ENCODE results near the gene TMEM129.

The TMEM129 gene

DNA sequence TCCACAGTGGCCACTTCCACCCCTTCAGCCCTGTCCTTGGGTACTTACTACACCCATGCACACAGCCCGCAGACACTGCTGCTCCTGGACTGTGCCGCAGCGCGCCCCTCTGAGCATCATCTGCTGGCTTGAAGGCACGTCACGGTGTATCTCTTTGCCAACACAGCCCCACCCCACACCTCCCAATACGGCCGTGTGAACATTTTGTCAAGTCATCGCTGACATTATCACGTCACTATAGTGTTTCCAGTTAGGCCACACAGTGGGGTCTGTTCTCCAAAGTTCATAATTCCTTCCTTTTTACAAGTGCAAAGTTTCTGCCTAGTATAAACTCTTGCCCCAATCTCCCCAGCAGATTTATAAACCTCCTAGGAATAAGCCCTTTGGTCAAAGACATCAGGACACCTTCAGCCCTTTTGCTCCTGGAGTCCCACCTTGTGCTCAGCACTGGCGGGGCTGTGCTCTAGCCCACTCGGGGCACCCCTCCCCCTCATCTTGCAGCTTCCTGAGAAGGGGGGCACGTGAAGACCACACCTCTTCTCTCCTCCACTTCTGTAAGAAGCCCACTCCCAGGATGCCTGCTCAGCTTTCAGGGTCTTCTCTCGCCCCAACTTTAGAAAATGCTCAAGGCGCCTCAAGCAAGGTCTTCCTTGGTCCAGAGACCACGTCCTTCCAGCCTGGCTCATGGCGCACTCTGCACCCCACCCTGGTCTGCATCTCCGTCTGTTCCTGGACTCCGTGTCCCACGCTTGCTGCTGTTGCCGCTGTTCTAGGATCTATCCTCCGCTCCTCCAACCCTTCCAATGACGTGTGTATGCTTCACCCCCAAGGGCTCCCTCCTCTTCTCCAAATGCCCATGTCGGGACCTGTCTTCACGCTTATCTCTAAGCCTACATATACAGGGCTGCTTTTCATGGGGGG is 44.3 kb downstream of the TMEM129 start:
- no peak overlapping the region for H3K4me2 ChIP-seq (ENCODE audit: low read length)
- TF ChIP-seq, protein P1, sequence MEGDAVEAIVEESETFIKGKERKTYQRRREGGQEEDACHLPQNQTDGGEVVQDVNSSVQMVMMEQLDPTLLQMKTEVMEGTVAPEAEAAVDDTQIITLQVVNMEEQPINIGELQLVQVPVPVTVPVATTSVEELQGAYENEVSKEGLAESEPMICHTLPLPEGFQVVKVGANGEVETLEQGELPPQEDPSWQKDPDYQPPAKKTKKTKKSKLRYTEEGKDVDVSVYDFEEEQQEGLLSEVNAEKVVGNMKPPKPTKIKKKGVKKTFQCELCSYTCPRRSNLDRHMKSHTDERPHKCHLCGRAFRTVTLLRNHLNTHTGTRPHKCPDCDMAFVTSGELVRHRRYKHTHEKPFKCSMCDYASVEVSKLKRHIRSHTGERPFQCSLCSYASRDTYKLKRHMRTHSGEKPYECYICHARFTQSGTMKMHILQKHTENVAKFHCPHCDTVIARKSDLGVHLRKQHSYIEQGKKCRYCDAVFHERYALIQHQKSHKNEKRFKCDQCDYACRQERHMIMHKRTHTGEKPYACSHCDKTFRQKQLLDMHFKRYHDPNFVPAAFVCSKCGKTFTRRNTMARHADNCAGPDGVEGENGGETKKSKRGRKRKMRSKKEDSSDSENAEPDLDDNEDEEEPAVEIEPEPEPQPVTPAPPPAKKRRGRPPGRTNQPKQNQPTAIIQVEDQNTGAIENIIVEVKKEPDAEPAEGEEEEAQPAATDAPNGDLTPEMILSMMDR (IDR thresholded peaks at IDR 0.05; ENCODE audit: low read depth, low read length, poor library complexity, severe bottlenecking): no peak
- no peak for TF ChIP-seq EZH2phosphoT487 (IDR thresholded peaks at IDR 0.05; ENCODE audit: borderline replicate concordance, low read length)

DNA sequence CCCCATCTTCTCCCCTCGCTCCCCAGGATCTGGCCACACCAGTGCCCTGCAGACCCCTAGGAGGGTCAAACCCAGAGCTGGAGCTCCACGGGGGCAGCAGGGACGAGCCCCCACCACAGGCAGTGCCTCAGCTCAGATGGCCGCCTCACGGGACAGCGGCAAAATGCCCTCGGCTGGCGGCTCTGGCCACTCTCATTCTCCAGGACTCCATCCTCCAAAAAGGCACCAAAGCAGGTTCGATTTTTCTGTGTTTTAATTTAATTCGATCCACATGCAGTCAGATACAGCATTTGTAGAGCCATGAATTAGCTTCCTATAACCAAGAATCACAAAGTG is 45.4 kb downstream of the TMEM129 start:
- no peaks in the 10 kb centered on the region for H3K9me2 ChIP-seq (replicated peaks; ENCODE audit: control insufficient read depth, low read length)
- H3F3A ChIP-seq (ENCODE audit: control insufficient read depth, insufficient read depth): no peaks in the 10 kb centered on the region
- H3K79me2 ChIP-seq (ENCODE audit: control insufficient read depth, low read length): no peaks in the 10 kb centered on the region
- H3K4me3 ChIP-seq (ENCODE audit: low read length): no peak overlapping the region
- TF ChIP-seq, protein P1 (IDR thresholded peaks at IDR 0.05; ENCODE audit: low read depth, low read length, poor library complexity, severe bottlenecking): no peak
- TF ChIP-seq EZH2phosphoT487 (IDR thresholded peaks at IDR 0.05; ENCODE audit: borderline replicate concordance, low read length): no peak
- no peaks in the 10 kb centered on the region for H3K27me3 ChIP-seq (ENCODE audit: control insufficient read depth, low read length)
- no peak overlapping the region for H3K4me2 ChIP-seq (ENCODE audit: low read length)
- no peaks in the 10 kb centered on the region for H3K9me3 ChIP-seq (ENCODE audit: control insufficient read depth, insufficient read depth, low read length)
- no peaks in the 10 kb centered on the region for H3K4me1 ChIP-seq (ENCODE audit: control insufficient read depth, low read length)
- no peak overlapping the region for H3K27ac ChIP-seq (ENCODE audit: low read depth, low read length)
- no peaks in the 10 kb centered on the region for H4K20me1 ChIP-seq (ENCODE audit: control insufficient read depth, insufficient read depth, low read depth, low read length)
- no peaks in the 10 kb centered on the region for H3K36me3 ChIP-seq (ENCODE audit: control insufficient read depth, low read length)

More for the DNA sequence above, 44.3 kb downstream of the TMEM129 start:
- H4K20me1 ChIP-seq (ENCODE audit: control insufficient read depth, insufficient read depth, low read depth, low read length): no peaks in the 10 kb centered on the region
- H3K9me3 ChIP-seq (ENCODE audit: control insufficient read depth, insufficient read depth, low read length): no peaks in the 10 kb centered on the region
- no peaks in the 10 kb centered on the region for H3K36me3 ChIP-seq (ENCODE audit: control insufficient read depth, low read length)
- H3K4me3 ChIP-seq (ENCODE audit: low read length): no peak overlapping the region
- H3K4me1 ChIP-seq (ENCODE audit: control insufficient read depth, low read length): no peaks in the 10 kb centered on the region
- H3K27me3 ChIP-seq (ENCODE audit: control insufficient read depth, low read length): no peaks in the 10 kb centered on the region
- H3K79me2 ChIP-seq (ENCODE audit: control insufficient read depth, low read length): no peaks in the 10 kb centered on the region
- H3K9me2 ChIP-seq (replicated peaks; ENCODE audit: control insufficient read depth, low read length): no peaks in the 10 kb centered on the region
- no peaks in the 10 kb centered on the region for H3F3A ChIP-seq (ENCODE audit: control insufficient read depth, insufficient read depth)
- no peak overlapping the region for H3K27ac ChIP-seq (ENCODE audit: low read depth, low read length)

DNA sequence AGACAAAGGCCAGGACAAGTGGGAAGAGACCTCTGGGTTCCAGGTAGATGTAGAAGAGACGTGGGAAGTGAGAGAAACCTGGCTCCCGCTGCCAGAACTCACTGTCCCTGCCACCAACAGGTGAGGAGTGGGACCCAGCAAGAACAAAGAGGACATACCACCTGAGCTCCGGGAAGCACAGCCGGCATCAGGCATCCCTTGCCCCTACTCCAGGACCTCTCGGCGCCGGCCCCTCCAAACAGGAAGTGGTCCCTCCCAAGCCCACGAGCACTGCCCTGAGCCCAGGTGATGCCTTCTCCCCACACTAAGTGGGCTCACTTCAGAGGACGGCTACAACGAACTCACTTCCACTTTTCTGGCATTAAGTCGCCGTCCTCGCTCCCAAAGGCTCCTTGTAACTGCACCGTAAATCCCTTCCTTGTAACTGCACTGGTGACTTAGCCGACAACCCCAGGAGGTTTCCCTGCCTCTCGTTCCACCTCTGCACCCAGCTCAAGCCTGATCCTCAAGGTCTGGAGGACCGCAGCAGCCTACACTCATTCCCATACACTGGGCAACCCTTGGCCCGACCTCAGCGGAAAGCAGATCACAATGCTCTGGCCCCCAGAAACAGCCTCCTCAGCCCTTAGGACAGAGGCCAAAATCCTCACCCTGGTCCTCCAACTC is 45.9 kb downstream of the TMEM129 start:
- no peak for TF ChIP-seq EZH2phosphoT487 (IDR thresholded peaks at IDR 0.05; ENCODE audit: borderline replicate concordance, low read length)
- TF ChIP-seq, protein P1 (IDR thresholded peaks at IDR 0.05; ENCODE audit: low read depth, low read length, poor library complexity, severe bottlenecking): no peak
- Histone ChIP-seq H3K27ac (ENCODE audit: low read depth, low read length) (no peak overlapping the region), H3F3A (ENCODE audit: control insufficient read depth, insufficient read depth) (no peaks in the 10 kb centered on the region), H3K79me2 (ENCODE audit: control insufficient read depth, low read length) (no peaks in the 10 kb centered on the region), H3K4me1 (ENCODE audit: control insufficient read depth, low read length) (no peaks in the 10 kb centered on the region), H3K27me3 (ENCODE audit: control insufficient read depth, low read length) (no peaks in the 10 kb centered on the region), H3K4me2 (ENCODE audit: low read length) (no peak overlapping the region), H3K9me2 (replicated peaks; ENCODE audit: control insufficient read depth, low read length) (no peaks in the 10 kb centered on the region), H3K36me3 (ENCODE audit: control insufficient read depth, low read length) (no peaks in the 10 kb centered on the region), H4K20me1 (ENCODE audit: control insufficient read depth, insufficient read depth, low read depth, low read length) (no peaks in the 10 kb centered on the region), H3K9me3 (ENCODE audit: control insufficient read depth, insufficient read depth, low read length) (no peaks in the 10 kb centered on the region), H3K4me3 (ENCODE audit: low read length) (no peak overlapping the region)
